ENCODE results near the gene SRBD1. TPM values are rescaled to one million over a fixed set of nuclear protein-coding genes. Genes with fewer than 3 reads are reported as not detected.

SRBD1 gene
- polyA plus RNA-seq, 1 experiment: 8.7 TPM

- no peaks in the 10 kb centered on the region for H3K9me3 ChIP-seq (ENCODE audit: control insufficient read depth, insufficient read depth, low read length)
- ChIA-PET POLR2A (no interaction called here), CTCF (no interaction called here)
- TF ChIP-seq CTCF (IDR thresholded peaks at IDR 0.05; ENCODE audit: low read depth, low read length): no peak
- DNase-seq (ENCODE audit: low read depth, low spot score): no peak
- no peak overlapping the region for H3K27ac ChIP-seq (ENCODE audit: low read depth, low read length)
- H3K4me3 ChIP-seq (ENCODE audit: low read depth, low read length): no peak overlapping the region
- no peaks in the 10 kb centered on the region for H3K27me3 ChIP-seq (ENCODE audit: control insufficient read depth, insufficient read depth, low read length)
Measured at GRCh38 chr2:45406621-45407020, 204.4 kb downstream of the SRBD1 start.

DNA sequence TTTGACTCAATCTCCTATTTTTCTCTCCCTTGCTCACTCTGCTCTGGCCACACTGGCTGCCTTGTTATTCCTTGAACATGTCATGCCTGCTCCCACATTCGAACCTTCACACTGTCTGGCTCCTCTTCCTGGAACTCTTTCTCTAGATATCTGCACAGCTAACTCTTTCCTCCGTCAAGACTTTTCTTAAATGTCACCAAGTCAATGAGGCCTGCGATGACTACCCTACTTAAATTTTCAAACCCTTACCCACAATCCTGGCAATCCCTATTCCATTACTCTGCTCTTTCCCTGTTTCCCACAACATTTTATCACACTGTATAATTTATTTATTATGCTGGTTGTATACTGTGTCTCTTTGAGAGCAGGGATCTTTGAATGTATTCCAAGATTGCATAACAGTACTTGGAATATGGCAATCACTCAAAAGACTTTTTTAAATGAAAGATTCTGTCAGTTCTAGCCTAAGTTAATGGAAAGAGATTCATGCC is 206.2 kb downstream of the SRBD1 start:
- Histone ChIP-seq H3K27ac (ENCODE audit: low read depth, low read length) (no peak overlapping the region), H3K27me3 (ENCODE audit: control insufficient read depth, insufficient read depth, low read length) (no peaks in the 10 kb centered on the region), H3K9me3 (ENCODE audit: control insufficient read depth, insufficient read depth, low read length) (no peaks in the 10 kb centered on the region), H3K4me3 (ENCODE audit: low read depth, low read length) (no peak overlapping the region)
- CTCF ChIA-PET: no interaction called here
- TF ChIP-seq CTCF (IDR thresholded peaks at IDR 0.05; ENCODE audit: low read depth, low read length): no peak
- POLR2A ChIA-PET: no interaction called here
- DNase-seq (ENCODE audit: low read depth, low spot score): no peak

GRCh38 chr2:45403036-45403435 is 208.0 kb downstream of the SRBD1 start:
- Histone ChIP-seq H3K27ac (ENCODE audit: low read depth, low read length) (no peak overlapping the region), H3K4me3 (ENCODE audit: low read depth, low read length) (no peak overlapping the region), H3K9me3 (ENCODE audit: control insufficient read depth, insufficient read depth, low read length) (no peaks in the 10 kb centered on the region), H3K27me3 (ENCODE audit: control insufficient read depth, insufficient read depth, low read length) (no peaks in the 10 kb centered on the region)
- no peak for TF ChIP-seq CTCF (IDR thresholded peaks at IDR 0.05; ENCODE audit: low read depth, low read length)
- CTCF ChIA-PET: interaction anchor here (2.6 kb wide), 1 partner anchor 91 kb away, joined by 7 read pairs; no protein-coding TSS in a partner anchor
- DNase-seq (ENCODE audit: low read depth, low spot score): peak; percentile 15
- POLR2A ChIA-PET: interaction anchor here (0.6 to 1.3 kb wide), 2 partner anchors 16 to 49 kb away, joined by 5 to 6 read pairs; no protein-coding TSS in a partner anchor

GRCh38 chr2:45401431-45401922 is 209.6 kb downstream of the SRBD1 start:
- no peak overlapping the region for H3K27ac ChIP-seq (ENCODE audit: low read depth, low read length)
- no peak overlapping the region for H3K4me3 ChIP-seq (ENCODE audit: low read depth, low read length)
- TF ChIP-seq CTCF (IDR thresholded peaks at IDR 0.05; ENCODE audit: low read depth, low read length): no peak
- POLR2A ChIA-PET: no interaction called here
- H3K9me3 ChIP-seq (ENCODE audit: control insufficient read depth, insufficient read depth, low read length): no peaks in the 10 kb centered on the region
- H3K27me3 ChIP-seq (ENCODE audit: control insufficient read depth, insufficient read depth, low read length): no peaks in the 10 kb centered on the region
- CTCF ChIA-PET: no interaction called here
- DNase-seq (ENCODE audit: low read depth, low spot score): no peak

GRCh38 chr2:45399040-45399784 is 211.9 kb downstream of the SRBD1 start:
- no peak overlapping the region for H3K27ac ChIP-seq (ENCODE audit: low read depth, low read length)
- no peaks in the 10 kb centered on the region for H3K27me3 ChIP-seq (ENCODE audit: control insufficient read depth, insufficient read depth, low read length)
- H3K9me3 ChIP-seq (ENCODE audit: control insufficient read depth, insufficient read depth, low read length): no peaks in the 10 kb centered on the region
- ChIA-PET POLR2A (no interaction called here), CTCF (no interaction called here)
- DNase-seq (ENCODE audit: low read depth, low spot score): no peak
- TF ChIP-seq CTCF (IDR thresholded peaks at IDR 0.05; ENCODE audit: low read depth, low read length): no peak
- no peak overlapping the region for H3K4me3 ChIP-seq (ENCODE audit: low read depth, low read length)
